Kidney epithelial cell (primary cell): ENCODE data around the gene INPP5A. TPM values are rescaled to one million over a fixed set of nuclear protein-coding genes. Genes with fewer than 3 reads are reported as not detected.

Source experiments
- DNase-seq: peaks from one replicate; pipeline ENCODE4 v3.0.0-alpha.2; 2010; ENCODE audit warnings: low read depth
- H3K27me3 ChIP-seq: 2 replicates; pipeline ENCODE4 v1.6.0; 2011; ENCODE audit warnings: low read length; ENCODE audit not compliant: control insufficient read depth, insufficient read depth
- H3K36me3 ChIP-seq: 2 replicates; pipeline ENCODE4 v1.5.1; 2011; ENCODE audit warnings: low read length; ENCODE audit not compliant: control insufficient read depth, insufficient read depth
- H3K4me3 ChIP-seq: 2 replicates; pipeline ENCODE4 v1.5.1; 2011; ENCODE audit warnings: low read depth, mild to moderate bottlenecking, control low read depth, low read length
- total RNA-seq: library from RNA; depleted of rRNA; stranded (reverse); fragments of >200 nt; gene quantifications from 2 replicates; pipeline ENCODE4 v1.2.3, GENCODE V29; 2015
- TF ChIP-seq, protein P1 (sequence below): IDR thresholded peaks from 2 replicates; pipeline ENCODE4 v1.5.1; 2011; ENCODE audit warnings: mild to moderate bottlenecking, moderate library complexity, low read length, control low read depth, inconsistent platforms; ENCODE audit not compliant: insufficient read depth, poor library complexity, severe bottlenecking

INPP5A gene
- total RNA-seq, 1 donor from 2014 or later, result 45.1 TPM

DNA sequence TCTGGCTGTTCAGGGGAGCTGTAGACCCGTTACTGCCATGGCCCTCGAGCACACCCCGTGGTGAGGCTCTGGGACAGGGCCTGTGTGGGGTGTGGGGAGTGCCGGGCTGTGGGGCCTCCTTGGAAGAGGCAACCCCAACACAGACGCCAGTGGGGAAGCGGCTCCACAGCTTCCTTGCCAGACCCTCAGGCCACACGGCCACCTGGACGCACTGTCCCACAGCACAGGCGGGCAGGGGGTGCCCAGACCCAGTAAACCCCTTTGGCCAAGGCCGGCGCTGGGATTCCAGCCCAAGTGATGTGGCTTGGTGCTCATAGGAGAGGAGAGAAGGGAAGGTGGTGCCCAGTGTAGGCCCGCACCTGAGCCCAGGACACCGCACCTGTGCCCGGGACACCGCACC, 261.3 kb downstream of the INPP5A start:
- no peak for DNase-seq
- TF ChIP-seq, protein P1, sequence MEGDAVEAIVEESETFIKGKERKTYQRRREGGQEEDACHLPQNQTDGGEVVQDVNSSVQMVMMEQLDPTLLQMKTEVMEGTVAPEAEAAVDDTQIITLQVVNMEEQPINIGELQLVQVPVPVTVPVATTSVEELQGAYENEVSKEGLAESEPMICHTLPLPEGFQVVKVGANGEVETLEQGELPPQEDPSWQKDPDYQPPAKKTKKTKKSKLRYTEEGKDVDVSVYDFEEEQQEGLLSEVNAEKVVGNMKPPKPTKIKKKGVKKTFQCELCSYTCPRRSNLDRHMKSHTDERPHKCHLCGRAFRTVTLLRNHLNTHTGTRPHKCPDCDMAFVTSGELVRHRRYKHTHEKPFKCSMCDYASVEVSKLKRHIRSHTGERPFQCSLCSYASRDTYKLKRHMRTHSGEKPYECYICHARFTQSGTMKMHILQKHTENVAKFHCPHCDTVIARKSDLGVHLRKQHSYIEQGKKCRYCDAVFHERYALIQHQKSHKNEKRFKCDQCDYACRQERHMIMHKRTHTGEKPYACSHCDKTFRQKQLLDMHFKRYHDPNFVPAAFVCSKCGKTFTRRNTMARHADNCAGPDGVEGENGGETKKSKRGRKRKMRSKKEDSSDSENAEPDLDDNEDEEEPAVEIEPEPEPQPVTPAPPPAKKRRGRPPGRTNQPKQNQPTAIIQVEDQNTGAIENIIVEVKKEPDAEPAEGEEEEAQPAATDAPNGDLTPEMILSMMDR, result no peak
- H3K27me3 ChIP-seq, result peaks cover 30% of the 10 kb centered on the region
- no peak overlapping the region for H3K4me3 ChIP-seq
- H3K36me3 ChIP-seq, result no peaks in the 10 kb centered on the region

DNA sequence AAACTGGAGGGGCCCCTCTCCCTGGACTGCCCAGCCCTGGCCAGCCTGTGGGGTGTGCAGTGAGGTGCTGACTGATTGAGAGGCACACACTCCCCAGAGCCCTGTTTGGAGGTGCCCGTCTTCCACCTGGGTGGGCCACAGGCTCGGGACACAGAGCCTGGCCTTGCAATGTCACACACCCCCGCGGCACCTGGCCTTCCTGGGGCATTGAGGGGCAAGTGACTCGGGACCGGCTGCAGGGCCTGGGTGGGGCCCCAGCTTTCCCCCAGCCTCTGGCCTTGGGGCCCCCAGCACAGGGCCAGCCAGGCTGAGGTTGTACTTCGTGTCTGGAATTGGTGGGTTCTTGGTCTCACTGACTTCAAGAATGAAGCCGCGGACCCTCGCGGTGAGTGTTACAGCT, 262.3 kb downstream of the INPP5A start:
- TF ChIP-seq, protein P1, result no peak
- no peak for DNase-seq
- H3K27me3 ChIP-seq, result peaks cover 20% of the 10 kb centered on the region
- H3K4me3 ChIP-seq, result no peak overlapping the region
- H3K36me3 ChIP-seq, result no peaks in the 10 kb centered on the region

DNA sequence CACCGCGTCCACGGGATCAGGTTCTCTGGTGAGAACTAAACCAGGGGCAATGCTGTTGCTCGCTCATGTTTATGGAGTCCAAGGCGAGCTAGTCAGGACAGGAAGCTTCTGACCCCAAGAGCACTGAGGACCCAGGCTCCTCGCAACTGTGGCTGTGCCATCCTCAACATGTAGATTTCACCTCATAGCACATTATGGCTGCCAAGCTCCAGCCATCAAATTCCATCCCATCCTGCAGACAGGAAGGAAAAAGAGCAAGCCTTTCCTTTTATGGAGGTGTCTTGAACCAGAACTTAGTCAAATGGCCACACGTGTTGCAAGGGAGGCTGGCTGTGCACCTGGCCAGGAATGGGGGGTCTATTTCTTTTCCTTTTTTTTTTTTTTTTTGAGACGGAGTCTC, 264.5 kb downstream of the INPP5A start:
- TF ChIP-seq, protein P1, result no peak

DNA sequence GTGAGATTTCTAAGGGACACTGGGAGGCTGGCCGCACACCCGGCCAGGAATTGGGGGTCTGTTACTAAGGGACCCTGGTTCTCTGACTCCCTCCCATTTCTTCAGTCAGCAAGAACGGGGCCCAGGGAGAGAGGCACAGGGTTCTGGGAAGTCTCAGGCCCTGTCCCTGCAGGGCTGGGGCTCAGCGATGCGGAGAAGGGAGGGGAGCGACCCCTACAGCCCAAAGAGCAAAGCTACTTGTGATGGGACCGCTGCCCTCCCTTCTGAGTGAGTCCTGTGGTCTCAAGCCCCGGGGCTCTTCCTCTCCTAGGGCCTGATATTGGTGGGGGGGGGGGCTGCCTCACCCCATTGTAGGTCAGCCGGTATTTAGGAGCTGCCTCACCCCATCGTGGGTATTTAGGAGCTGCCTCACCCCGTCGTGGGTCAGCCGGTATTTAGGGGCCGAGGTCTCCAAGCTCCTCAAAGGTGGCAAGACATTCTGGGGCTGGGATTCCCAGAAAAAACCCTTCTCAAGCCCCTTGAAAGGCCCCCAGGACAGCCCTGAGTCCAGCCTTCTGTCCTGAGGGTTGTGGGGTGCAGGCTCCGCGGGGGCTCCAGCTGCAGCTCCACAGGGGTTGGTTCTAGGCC, 265.2 kb downstream of the INPP5A start:
- TF ChIP-seq, protein P1, result no peak
- no peaks in the 10 kb centered on the region for H3K36me3 ChIP-seq

More for the DNA sequence above, 264.5 kb downstream of the INPP5A start:
- DNase-seq, result no peak
- Histone ChIP-seq H3K4me3 (no peak overlapping the region), H3K36me3 (no peaks in the 10 kb centered on the region), H3K27me3 (peaks cover 18% of the 10 kb centered on the region)

DNA sequence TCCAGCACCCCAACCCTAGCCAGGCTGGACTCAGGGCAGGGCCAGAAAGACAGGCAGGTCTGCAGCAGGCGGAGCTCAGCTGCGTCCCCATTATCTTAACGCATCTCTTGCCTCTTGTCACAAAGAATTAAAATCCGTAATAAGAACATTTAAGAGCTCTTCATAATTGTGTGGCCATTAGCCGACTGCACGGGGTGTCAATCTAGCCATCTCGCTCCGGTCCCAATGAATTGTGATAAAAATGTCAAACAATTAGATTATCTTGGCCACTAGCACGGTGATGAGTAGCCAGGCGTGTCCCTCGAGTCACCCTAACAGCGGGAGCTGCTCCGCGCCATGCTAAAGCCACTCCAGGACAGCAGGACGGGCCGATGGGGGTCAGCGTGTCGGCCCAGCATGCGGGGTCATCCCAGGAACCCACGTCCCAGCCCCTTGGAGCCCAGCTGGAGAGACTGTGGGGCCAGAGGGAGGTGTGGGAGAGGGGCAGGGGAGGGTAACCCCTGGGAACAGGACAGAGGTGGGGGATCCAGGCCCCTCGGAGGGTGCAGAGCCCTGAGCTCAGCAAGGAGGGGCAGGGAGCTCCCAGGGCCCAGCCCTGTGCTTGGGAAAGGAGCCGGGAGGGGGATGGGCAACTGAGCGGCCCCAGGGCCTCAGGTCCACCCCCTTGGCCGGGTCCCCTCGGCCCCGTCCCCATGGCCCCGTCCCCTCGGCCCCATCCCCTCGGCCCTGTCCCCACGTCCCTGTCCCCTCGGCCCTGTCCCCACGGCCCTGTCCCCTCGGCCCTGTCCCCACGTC, 266.0 kb downstream of the INPP5A start:
- TF ChIP-seq, protein P1, result no peak
- no peak overlapping the region for H3K4me3 ChIP-seq
- no peak for DNase-seq

More for the DNA sequence above, 265.2 kb downstream of the INPP5A start:
- Histone ChIP-seq H3K4me3 (no peak overlapping the region), H3K27me3 (peaks cover 14% of the 10 kb centered on the region)
- DNase-seq, result no peak

More for the DNA sequence above, 266.0 kb downstream of the INPP5A start:
- Histone ChIP-seq H3K27me3 (peaks cover 17% of the 10 kb centered on the region), H3K36me3 (no peaks in the 10 kb centered on the region)
